ENCODE results near the gene HOXB6.

HOXB6 gene

DNA sequence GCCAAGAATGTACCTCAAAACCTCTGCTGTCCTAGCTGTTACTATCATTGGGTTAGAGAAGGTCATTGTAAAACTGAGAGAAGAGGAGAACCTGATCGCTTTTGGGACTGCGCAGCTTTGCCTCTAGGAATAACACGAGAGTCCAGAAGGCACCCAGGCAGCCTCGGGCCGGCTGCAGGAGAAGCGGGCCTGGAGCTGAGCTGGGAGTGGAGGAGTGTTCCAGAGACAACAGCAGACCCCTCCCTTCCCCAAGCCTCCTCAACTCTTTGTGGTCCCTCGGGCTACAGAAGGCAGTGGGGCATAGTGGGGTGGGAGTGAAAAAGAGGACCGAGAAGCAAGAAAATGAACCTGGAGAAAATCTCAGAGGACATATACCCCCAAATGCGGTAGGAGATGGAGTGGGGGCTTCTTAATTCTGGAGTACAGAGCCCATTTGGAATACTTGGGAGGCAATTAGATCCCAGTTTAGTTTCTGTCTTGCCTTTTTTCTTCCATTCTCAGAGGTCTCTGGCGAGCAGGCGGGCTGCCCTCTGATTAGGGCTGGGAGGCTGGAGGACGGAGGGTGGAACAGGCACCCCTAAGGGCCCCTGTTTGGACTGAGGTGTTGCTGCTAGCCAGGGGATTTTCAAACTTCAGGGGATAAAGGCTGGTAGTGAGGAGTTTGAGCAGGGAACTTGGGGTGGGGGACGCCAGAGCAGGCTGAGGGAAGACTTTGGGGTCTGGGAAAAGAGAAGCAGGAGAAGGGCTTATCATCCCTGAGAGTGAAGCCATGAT is 46.5 kb downstream of the HOXB6 start:
- H3K27ac ChIP-seq: no peak overlapping the region
- no peak for DNase-seq (ENCODE audit: low read depth, low spot score)

DNA sequence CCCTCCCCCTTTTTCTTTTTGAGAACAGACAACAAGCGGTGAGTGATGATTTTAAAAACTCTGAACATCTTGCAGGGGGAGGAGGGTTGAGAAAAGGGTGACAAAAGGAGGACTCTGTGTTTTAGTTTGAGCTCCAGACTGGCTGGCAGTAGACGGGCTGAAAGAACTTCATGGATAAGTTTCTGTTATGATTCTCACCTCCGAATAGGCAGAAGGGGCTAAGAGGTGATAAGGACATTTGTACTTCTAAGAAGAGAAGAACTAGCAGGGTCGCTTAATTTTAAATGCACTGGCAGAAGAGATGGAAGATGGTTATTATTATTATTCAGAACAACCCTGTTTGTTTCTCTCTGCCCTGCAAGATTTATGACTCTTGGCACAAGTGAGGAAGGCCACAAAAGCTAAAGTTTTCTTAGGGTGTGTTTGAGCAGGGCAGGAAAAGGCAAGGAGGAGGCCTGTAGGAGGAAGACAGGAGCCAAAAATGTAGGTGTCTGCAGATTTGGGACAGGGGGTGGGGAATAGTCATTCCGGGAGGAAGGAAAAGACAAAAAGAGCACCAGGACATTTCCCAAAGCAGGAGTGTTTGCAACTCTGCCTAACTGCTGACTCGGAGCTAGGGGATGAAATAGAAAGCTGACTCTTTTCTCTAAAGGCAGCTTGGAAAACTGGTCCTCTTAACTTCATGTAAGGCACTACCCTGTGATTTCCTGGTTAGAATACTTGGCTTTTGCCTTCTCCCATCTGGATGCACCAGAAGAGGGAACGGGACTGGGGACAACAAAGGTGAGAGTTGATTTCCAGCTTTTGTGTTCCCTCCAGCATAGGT is 48.0 kb downstream of the HOXB6 start:
- no peak for DNase-seq (ENCODE audit: low read depth, low spot score)
- no peak overlapping the region for H3K27ac ChIP-seq

DNA sequence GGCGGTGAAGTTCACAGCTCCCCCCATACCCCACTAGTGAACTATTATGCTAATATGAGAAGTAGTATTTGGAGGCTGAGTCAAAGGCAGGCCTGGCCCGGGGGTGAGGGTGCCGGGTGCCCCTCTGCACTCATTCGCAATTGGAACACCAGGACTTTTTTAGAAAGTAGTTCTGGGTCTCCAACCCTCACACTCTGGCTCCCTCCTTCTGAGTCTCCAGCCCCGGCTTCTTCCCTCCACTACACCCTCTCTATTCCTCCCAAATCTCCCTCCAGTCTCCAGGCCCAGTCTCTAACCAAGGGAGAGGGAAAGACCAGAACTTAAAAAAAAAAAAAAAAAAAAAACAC is 48.6 kb downstream of the HOXB6 start:
- no peak overlapping the region for H3K27ac ChIP-seq
- DNase-seq (ENCODE audit: low read depth, low spot score): no peak

DNA sequence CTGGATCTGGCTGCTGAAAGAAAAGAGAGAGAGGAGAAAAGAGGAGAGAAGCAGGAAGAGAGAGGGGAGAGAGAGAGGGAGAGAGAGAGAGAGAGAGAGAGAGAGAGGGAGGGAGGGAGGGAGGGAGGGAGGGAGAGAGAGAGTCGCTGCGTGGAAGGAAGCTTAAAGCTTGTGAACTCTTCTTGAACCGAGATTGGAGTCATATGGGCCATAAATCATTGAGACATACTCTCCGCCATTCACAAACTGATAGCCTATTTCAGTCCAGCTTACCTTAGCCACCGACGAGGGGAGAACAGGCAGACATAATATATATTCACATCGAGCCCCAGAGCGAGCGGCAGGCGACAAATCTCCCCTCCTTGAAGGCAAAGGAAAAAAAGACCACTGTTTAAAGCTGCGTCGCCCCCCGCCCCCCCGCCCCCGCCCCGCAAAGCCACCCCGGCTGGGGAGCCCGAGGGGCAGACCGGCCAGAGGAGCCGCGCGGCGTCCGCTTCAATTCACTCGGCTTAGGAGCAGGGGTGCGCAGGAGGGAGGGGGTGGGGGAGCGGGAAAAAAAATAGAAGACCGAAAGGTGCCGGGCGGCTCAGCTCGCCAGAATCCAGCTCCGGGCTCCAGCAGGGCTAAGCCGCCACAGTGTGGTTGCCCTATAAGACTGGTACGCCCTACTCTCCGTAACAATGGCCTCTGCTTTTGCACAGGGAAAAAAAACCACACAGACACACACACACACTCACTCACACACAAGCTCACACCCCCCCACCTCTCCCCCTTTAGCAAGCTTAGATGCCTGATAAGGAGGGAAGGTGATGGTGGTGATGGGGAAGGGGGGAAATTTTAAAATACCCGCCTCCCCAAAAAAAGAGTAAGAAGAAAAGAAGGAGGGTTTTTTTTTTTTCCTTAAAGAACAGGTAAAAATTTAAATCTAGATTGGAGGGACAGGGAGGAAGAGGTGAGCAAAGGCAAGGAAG is 49.2 kb downstream of the HOXB6 start:
- DNase-seq (ENCODE audit: low read depth, low spot score): peak; percentile 87
- H3K27ac ChIP-seq: peak overlapping the region; percentile 65

DNA sequence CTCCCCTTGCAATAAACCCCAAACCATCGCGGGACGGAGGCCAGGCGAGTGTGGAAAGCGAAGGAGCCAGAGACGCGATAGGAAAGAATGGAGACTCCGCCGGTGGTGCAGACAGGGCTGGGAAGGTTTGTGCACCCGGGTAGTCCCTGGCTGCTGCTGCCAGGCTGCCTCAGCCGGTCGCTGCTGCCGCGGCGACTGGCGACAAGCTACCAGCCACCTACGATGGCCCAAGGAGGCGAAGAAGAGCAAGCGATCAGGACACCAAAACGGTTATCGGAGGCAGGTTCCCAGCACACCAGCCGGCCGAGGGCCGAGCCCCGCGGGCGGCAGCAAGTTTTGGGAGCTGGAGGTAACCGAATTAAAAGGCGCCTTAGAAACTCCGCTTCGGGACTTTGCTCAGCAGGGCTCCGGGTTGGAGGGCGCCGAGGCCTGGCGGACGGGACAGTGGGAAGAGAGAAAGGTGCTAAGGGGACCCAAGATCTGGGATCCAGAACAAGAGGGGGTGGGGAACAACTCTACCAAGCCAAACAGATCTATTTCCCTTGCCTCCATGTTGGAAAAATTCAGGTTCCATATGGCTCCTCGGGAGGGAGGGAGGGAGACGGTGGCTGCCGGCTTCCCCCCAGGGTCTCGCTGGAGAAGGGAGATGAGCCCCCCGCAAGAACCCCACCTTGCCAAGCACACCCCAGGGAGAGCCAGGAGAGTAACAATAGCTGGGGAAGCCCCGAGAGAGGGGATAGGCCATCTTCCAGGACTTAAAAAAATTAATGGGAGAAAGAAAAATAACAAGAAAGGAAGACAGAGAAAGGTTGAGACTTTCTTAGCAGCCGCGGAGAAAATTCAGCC is 50.2 kb downstream of the HOXB6 start:
- H3K27ac ChIP-seq: peak overlapping the region; percentile 65
- DNase-seq (ENCODE audit: low read depth, low spot score): no peak

GRCh38 chr17:48553826-48554225 is 51.0 kb downstream of the HOXB6 start:
- no peak for DNase-seq (ENCODE audit: low read depth, low spot score)
- H3K27ac ChIP-seq: no peak overlapping the region

DNA sequence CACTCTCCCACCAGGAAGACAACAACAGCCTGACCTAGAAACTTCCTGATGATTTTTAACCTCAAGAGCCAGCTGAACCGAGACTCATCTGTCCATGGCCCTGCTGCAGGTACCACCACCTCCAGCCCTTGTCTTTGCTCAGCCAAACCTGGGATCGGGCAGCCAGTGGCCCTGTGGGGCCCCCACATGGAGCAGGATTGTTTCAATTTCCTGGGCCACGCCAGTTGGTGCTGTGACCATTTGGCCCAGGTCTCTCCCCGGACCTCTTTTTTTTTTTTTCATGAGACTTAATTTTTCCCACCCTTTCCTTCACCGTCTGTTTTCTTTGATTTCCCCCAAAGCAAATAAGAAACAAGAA is 51.6 kb downstream of the HOXB6 start:
- H3K27ac ChIP-seq: no peak overlapping the region
- DNase-seq (ENCODE audit: low read depth, low spot score): no peak

DNA sequence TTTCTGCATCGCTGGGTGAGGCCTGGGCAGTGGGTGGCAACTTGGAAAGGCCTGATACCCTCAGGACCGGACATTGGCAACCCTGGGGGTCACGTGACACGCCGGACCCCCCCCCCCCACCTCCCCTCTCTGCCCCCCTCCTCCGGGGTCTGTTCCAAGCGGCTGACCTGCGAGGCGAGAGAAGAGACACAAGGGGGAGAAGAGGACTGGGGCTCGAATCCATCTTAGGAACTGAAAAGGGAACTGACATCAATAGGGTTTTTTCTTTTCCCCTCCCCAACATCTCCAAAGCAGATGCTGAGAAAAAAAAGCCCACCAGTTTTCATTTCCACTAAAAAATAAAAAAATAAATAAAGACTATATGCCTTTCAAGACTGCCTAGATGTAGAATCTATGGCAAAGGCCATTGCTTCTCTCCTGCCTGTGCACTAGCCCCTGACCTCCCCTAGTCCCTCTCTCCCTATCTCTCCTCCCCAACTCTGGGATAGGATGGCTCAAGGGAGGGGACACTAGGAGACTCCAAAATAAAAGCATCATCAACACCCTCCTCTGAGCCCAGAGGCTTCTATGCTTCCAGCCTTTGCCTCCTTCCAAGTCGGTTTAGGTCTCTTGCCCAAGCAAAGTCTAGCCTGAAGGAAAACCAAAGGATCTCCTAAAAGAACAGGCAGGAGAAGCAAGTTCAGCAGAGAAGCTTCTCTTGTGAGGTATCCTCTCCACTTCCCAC is 52.2 kb downstream of the HOXB6 start:
- DNase-seq (ENCODE audit: low read depth, low spot score): no peak
- no peak overlapping the region for H3K27ac ChIP-seq

DNA sequence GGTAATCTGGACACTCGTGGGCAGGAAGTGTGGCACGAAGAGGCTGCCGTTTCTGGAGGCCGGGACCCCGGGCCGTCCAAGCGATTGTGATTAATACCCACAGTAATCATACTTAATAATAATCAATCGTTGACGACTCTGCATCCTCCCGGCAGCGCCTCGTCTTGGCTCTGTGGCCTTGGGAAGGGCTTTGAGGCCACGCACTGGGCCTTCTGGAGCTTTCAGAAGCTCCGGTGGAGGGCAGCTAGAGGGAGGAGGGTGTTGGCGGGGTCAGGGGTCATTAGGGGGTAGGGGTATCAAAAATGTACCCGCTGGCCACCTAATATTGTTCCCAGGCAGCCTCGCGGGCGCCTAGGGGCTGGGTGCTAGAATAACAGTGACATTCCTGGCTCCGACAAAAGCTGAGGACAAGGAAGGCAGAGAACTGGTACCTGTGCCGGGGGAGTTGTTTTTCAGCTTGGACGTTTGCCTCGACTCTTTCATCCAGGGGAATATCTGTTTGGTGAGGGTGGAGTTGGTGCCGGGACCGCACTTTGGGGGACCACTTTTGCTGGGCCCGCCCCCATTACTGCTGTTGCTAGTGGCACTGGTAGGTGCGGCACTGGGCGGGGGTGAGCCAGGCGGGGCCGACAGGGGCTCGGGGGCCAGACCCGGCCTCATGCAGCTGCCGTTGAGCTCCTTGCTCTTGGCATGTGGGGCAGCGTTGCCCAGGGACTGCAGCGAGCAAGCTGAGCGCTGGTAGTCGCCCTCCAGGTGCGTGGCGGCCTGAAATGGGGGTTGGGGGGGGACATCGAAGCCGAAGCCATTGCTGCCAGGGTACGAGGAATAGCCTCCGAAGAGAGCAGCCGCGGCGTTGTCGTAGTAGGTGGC is 53.0 kb downstream of the HOXB6 start:
- H3K27ac ChIP-seq: no peak overlapping the region
- DNase-seq (ENCODE audit: low read depth, low spot score): no peak

DNA sequence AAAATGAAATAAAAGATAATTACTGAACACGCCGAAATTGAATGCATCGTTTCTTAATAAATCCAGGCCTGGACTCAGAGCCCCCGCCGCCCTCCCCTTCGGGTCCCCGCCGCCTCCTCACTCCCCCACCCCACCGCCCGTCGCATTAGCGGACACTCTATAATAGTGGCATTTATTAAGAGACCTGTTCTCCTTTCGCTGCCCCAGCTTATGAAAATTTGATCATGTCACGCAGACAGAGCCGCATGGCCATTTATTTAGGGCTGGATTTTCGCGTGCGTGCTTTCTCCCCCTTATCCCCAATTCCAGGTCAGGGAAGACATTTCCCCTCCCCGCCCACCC is 53.6 kb downstream of the HOXB6 start:
- no peak for DNase-seq (ENCODE audit: low read depth, low spot score)
- H3K27ac ChIP-seq: no peak overlapping the region

DNA sequence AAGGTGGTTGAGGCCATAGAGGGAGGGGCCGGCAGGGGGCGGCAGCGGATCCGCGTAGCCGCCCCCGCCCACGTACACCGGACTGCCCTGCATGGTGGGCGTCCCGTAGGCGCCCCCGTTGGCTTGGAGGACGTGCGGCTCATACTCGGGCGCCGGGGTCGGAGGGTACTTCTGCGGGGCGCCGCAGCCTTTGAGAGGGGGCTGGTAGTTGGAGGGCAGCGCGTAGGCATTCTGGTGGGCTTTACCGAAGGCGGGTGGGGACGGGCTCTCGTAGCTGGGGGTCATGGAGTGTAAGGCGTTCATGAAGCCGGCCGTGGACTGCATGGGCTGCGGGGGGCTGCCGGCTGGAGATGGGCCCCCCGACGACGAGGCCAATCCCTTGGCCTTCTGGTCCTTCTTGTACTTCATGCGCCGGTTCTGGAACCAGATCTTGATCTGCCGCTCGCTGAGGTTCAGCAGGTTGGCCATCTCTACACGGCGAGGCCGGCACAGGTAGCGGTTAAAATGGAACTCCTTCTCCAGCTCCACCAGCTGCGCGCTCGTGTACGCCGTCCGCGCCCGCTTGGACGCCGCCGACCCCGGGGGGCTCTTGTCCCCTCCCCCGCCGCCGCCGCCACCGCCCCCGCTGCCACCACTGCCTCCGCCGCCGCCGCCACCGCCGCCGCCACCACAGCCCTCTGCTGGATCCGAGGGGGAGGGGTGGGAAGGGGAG is 54.1 kb downstream of the HOXB6 start:
- H3K27ac ChIP-seq: no peak overlapping the region
- no peak for DNase-seq (ENCODE audit: low read depth, low spot score)

DNA sequence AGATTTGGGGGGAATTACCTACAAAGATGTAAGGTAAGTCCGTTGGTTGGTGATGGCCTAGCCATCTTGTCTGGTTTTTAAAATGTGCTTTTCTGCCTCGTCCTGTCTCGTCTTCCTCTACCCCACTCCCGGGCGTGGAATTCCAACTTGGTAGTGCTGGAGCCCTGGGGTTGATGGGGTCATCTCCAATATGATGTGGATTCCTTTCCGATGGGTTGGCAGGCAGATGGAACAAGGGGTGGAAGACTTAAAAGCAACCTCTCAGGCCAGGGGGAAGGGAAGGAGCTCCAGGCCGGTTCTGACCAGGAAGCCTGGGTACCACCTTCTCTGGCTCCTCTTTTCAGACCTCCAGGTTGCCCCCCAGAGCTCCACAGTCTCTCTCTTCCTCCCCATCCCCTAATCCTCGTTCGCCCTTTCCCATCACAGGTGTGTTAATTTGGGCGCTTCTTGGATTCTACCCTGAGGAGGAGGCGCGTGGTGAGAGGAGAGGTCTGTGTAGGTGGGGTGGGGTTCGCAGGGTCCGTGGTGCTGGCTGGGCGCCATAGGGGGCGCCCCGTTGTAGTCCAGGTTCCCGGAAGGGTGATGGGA is 54.8 kb downstream of the HOXB6 start:
- no peak for DNase-seq (ENCODE audit: low read depth, low spot score)
- no peak overlapping the region for H3K27ac ChIP-seq

- DNase-seq (ENCODE audit: low read depth, low spot score): no peak
- H3K27ac ChIP-seq: no peak overlapping the region
These were observed 55.5 kb downstream of the HOXB6 start for GRCh38 chr17:48549281-48549630.

GRCh38 chr17:48548523-48549280 is 56.1 kb downstream of the HOXB6 start:
- DNase-seq (ENCODE audit: low read depth, low spot score): no peak
- no peak overlapping the region for H3K27ac ChIP-seq

DNA sequence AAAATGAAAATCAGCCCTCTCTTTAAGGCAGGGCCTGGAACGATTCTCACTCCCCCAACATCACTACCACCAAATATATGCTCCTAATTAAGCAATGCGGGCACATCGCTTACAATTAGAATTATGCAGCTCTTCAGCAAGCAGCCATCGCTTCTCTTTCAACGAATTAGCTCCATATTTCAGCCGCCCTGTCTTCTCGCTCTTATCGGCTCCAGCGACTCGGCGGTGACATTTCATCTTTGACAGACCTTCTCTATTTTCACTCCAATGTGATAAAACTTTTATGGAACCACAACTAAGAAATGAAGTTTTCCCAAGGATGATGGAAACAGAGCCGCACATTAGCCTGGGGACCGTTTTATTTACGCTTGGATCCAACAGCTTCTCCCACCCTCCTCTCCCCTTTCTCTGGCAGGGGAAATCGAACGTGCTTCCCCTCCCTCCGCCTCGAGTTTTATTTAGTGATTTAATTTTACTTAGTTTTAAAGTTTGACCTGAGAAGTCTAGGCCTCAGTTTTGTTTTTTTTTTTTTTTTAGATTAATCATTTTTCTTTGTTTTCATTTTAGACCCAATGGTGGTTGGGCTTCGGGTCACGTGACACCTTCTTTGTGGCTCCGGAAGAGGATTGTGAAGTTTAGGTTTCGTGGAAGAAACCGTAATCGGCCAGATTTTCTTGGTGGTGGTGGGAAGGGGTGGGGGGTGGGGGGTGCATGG is 56.8 kb downstream of the HOXB6 start:
- DNase-seq (ENCODE audit: low read depth, low spot score): no peak

More for the DNA sequence above, 56.8 kb downstream of the HOXB6 start:
- H3K27ac ChIP-seq: no peak overlapping the region
